HepG2 (cell line): ENCODE data around the gene ANKRD60. TPM values are rescaled to one million over a fixed set of nuclear protein-coding genes. Genes with fewer than 3 reads are reported as not detected.
A peak's percentile ranks its signal among the peaks of the same experiment; 100 is the strongest.

Experiments
- CSRNP2 ChIP-seq: sonication (generic); formaldehyde crosslinking; conservative IDR thresholded peaks from 2 replicates; pipeline ENCODE4 v1.8.0; 2022; ENCODE audit warnings: low read depth, missing genetic modification reagents
- E2F2 ChIP-seq: sonication (generic); formaldehyde crosslinking; IDR thresholded peaks from 2 replicates; pipeline ENCODE4 v1.4.0; 2020; ENCODE audit warnings: missing genetic modification reagents, borderline replicate concordance
- IRX3 ChIP-seq: sonication (generic); formaldehyde crosslinking; IDR thresholded peaks from 2 replicates; pipeline ENCODE4 v1.8.1; 2023; ENCODE audit warnings: mild to moderate bottlenecking, low read depth, missing genetic modification reagents, borderline replicate concordance
- KAT2B ChIP-seq: fragments of 150-350 bp; IDR thresholded peaks from 2 replicates; pipeline ENCODE4 v1.6.1; 2014; ENCODE audit warnings: low read depth, low read length, borderline replicate concordance
- MTA3 ChIP-seq: sonication (generic); formaldehyde crosslinking; IDR thresholded peaks from 2 replicates; pipeline ENCODE4 v1.4.0; 2020; ENCODE audit warnings: missing genetic modification reagents
- MTERF4 ChIP-seq: sonication (generic); formaldehyde crosslinking; IDR thresholded peaks from 2 replicates; pipeline ENCODE4 v1.8.0; 2023; ENCODE audit warnings: mild to moderate bottlenecking, missing genetic modification reagents
- MXD3 ChIP-seq: IDR thresholded peaks from 2 replicates; pipeline ENCODE4 v1.6.1; 2016; ENCODE audit warnings: mild to moderate bottlenecking, missing biosample characterization, missing genetic modification reagents
- MXD4 ChIP-seq: IDR thresholded peaks from 2 replicates; pipeline ENCODE4 v1.6.1; 2016; ENCODE audit warnings: mild to moderate bottlenecking, missing biosample characterization, missing genetic modification reagents
- TBP ChIP-seq: sonication (generic); formaldehyde crosslinking; IDR thresholded peaks from 2 replicates; pipeline ENCODE4 v1.5.0; 2020; ENCODE audit warnings: missing genetic modification reagents
- TMF1 ChIP-seq: sonication (generic); formaldehyde crosslinking; IDR thresholded peaks from 2 replicates; pipeline ENCODE4 v1.8.1; 2022; ENCODE audit warnings: low read depth, missing genetic modification reagents
- TRAFD1 ChIP-seq: sonication (generic); formaldehyde crosslinking; IDR thresholded peaks from 2 replicates; pipeline ENCODE4 v1.5.1; 2020; ENCODE audit warnings: missing genetic modification reagents, mild to moderate bottlenecking, borderline replicate concordance
- TRIM22 ChIP-seq: fragments of 450-650 bp; IDR thresholded peaks from 2 replicates; pipeline ENCODE4 v1.6.1; 2017
- UBTF ChIP-seq: sonication (generic); formaldehyde crosslinking; IDR thresholded peaks from 2 replicates; pipeline ENCODE4 v1.4.0; 2020; ENCODE audit warnings: mild to moderate bottlenecking, missing genetic modification reagents
- ZBTB33 ChIP-seq: sonication (generic); formaldehyde crosslinking; IDR thresholded peaks from 2 replicates; pipeline ENCODE4 v1.4.0; 2020; ENCODE audit warnings: missing genetic modification reagents
- ZNF576 ChIP-seq: sonication (generic); formaldehyde crosslinking; IDR thresholded peaks from 2 replicates; pipeline ENCODE4 v1.4.0; 2020; ENCODE audit warnings: mild to moderate bottlenecking, missing genetic modification reagents
- ZNF792 ChIP-seq: IDR thresholded peaks from 2 replicates; pipeline ENCODE4 v1.6.1; 2016
- polyA plus RNA-seq, 8 experiments: library from polyadenylated mRNA; depleted of rRNA in 3 of 8; stranded (reverse) in 7 of 8; unstranded in 1 of 8; fragments of >200 nt; fragmentation: Illumina TruSeq in 4 of 8; extraction: Trizol in 4 of 8; gene quantifications; 2 replicates each; pipeline versions ENCODE4 v1.2.1 to v1.2.3, GENCODE V29; 2011 to 2016; ENCODE audit warnings: low read depth in 4 of 8, missing spikeins in 1 of 8, mixed read lengths in 1 of 8; ENCODE audit not compliant: insufficient read depth in 1 of 8
- total RNA-seq, 5 experiments: library from RNA; depleted of rRNA; stranded (reverse); fragments of >200 nt; fragmentation: Illumina TruSeq; extraction: Trizol; gene quantifications; 2 replicates each; pipeline ENCODE4 v1.2.3, GENCODE V29; 2016; ENCODE audit warnings: low read depth in 1 of 5

ANKRD60 gene
- total and polyA plus RNA-seq, 2 of the 13 experiments (the other 11 are each of a cell fraction or from before 2014, with no cell fraction given), result not detected

GRCh38 chr20:58209652-58210397, 18.6 kb downstream of the ANKRD60 start (continued):
- TF ChIP-seq UBTF (CRISPR knock-in tag), result peak; percentile 42; the same call in 1 of the 2 replicates
- no peak for TF ChIP-seq KAT2B
- no peak for TF ChIP-seq MTA3 (CRISPR knock-in tag)
- peak; percentile 80 for TF ChIP-seq ZNF792 (CRISPR knock-in tag)
- TF ChIP-seq MXD4 (CRISPR knock-in tag), result peak; percentile 46; the same call in 1 of the 2 replicates
- no peak for TF ChIP-seq TRIM22
- no peak for TF ChIP-seq TMF1 (CRISPR knock-in tag)
- TF ChIP-seq IRX3 (CRISPR knock-in tag), result no peak
- TF ChIP-seq TBP (CRISPR knock-in tag), result no peak
- peak; percentile 82; the same call in 1 of the 2 replicates for TF ChIP-seq ZBTB33 (CRISPR knock-in tag)
- TF ChIP-seq ZNF576 (CRISPR knock-in tag), result no peak
- TF ChIP-seq CSRNP2, result no peak
- TF ChIP-seq MTERF4, result peak; percentile 59
- TF ChIP-seq TRAFD1 (CRISPR knock-in tag), result no peak; the same call in 1 of the 2 replicates
- TF ChIP-seq E2F2 (CRISPR knock-in tag), result no peak
- TF ChIP-seq MXD3 (CRISPR knock-in tag), result peak; percentile 78; the same call in 1 of the 2 replicates
